GM04503 (cell line): ENCODE data around the gene FCRL1.

Experiments
- DNase-seq: peaks from one replicate; pipeline ENCODE4 v3.0.0-alpha.2; 2012; ENCODE audit warnings: low read depth

Gene FCRL1

DNA sequence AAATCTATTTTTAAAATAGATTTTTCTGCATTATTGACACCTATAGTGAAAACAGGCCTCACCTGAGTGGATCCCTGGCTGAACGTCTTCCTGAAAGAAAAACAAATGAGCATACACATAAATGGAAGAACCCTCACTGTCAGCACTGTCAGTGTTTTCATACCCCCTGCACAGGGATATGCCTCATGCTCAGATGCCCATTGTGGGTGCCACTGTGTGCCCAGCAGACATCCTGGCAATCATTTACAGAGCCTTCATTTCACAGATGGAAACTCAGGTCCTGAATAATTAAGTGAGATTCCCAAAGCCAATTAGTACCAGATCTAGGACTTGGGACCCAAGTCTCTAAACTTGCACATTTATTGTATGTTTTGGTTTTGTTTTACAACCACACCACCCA is 19.9 kb downstream of the FCRL1 start:
- no peak for DNase-seq

- no peak for DNase-seq
These were observed 21.7 kb downstream of the FCRL1 start for GRCh38 chr1:157798211-157798610.

- no peak for DNase-seq
These were observed 34.7 kb downstream of the FCRL1 start for GRCh38 chr1:157785248-157785647.

DNA sequence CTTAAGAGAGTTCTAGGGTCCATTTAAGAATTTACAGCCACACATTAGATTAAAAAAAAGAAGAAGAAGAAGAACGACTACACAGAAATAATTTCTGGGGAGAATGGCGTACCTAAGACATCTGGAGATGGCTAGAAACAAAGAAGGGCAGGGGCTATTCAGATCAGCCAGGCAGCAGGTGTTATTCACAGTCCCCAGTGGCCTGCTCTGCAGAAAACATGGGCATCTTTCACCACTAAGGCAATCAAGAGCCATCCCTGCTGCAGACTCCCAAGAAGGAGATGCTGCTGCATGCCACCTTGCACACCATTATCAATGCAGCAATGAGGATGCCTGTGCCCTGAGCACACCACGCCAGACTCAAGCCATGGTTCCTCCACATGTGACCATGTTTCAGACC is 35.1 kb downstream of the FCRL1 start:
- DNase-seq: no peak

DNA sequence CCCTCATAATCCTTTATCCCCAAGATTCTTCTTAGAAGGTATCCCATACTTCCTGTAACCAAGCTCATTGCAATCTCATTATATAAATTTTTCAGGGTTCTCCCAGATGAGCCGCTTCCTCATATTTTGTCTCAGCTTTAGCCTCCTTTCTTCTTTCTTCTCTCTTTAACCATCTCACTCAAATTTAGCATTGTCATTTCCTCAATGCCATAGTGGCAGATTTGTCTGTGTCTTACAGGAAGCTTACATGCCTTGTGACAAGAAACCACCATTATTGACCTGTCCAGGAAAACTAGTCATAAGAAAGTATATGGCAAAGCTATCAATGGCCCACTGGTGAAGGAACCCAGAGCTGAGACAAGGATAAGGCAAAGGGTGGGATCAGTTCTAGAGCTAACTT is 37.0 kb downstream of the FCRL1 start:
- DNase-seq: no peak

DNA sequence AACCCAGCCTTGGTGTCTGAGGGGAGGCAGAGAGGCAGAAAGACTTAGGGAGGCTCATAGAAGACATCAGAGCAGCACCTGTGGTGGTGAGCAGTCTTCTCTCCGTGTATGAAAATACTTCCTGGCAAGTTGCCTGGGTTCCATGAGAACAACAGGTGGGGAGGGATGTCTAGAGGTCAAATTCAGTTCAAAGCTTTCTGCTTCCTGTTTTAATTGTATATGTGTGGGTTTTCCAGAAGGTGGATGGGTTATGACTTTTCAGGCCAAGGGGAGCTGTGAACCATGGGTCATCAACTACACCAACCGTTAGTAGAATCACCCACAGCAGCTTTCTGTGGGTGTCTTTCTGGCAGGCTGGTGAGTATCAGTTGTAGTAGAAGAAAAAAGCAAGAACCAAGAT is 38.9 kb downstream of the FCRL1 start:
- DNase-seq: no peak

- DNase-seq: no peak
These were observed 42.9 kb downstream of the FCRL1 start, which contains the start of gene FCRL2 for GRCh38 chr1:157776971-157777391. TSS of gene FCRL2 (minus strand) at chr1:157777132. CDS start at chr1:157777073, 59 bp downstream.

DNA sequence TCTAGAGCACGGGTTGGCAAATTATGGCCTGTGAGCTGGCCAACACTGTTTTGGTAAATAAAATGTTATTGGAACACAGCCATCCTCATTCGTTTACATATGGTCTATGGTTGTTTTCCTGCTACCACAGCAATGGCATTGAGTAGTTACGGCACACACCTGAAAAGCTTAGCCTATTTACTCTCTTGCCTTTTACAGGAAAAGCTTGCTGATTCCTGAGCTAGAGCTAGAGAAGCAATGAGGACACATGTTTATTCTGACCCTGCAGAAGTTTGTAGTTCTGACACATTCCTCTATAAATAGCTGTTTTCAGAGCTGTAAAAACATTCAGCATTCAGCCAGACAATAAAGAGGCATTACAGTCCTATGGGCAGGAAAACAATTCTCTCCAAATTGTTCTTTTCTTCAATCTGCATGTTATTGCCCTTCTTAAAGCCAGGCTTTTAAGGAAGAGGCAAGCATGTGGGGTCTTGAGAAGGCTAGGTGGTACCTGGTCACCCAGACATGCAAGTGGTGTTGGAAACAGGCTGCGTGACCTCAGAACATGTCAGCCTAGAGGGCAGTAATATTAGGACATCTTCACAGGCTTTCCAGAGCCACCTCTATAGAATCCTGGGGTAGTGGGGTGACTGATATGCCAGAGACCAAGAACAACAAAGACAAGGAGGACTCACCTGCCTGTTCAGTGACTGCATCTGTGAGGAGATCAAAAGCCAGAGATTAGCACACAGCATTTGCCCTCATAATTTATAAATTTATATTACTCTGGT is 44.6 kb downstream of the FCRL1 start:
- no peak for DNase-seq

DNA sequence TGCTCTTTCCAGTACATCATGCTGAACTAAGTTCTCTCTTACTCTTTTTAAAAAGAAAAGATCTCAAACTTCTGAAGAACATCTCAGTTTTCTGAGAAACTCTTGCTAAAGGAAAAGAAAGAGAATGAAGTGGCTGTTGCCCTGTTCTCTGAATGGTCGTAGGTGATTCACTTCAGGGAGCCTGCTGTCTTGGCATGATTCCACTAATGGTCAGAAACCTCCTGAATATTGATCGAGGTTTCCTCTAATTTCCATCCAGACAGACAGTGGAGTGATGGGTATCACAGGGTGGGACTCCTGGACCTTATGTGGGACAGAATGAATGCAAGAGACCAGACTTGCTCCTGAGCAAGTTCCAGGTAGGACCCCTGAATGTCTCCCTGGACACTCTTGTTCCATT is 45.5 kb downstream of the FCRL1 start:
- DNase-seq: no peak

DNA sequence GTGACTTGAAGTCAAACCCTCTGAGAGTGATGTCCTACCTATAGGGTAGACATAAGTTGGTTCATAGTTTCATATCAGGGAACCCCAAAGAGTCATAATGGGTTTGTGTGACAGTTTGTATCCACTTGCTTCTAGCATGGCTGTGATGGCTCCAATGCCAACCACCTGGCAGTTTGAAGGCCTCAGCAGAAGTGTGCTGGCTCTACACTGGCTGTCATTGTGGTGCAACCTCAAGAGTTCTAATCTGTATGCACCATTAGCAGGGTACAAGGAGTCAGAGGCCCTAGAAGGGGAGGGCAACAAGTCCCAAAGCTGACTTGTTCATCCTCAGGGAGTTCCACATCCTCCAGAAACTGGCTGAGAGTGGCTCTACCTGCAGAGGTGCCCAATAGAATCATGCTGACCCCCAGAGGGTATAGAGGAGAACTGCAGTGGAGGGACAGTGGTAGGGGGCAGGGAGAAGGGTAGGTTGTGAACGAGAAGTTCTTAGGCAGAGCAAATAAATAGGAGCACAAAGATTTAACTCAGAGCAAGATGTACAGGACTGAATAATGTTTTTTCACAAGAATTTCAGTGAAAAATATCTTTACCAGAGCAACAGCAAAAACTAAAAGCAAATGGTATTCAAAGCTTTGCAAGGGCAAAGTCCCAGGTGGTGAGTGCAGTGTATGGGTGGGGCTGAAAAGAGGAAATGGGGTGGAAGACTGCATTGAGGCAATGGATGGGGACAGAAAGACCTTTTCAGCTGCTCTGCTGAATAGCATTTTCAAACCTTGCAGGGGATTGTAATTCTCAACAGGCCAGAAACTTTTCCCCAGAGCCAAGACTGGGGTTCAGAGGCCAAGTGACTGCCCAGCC is 46.2 kb downstream of the FCRL1 start:
- no peak for DNase-seq

DNA sequence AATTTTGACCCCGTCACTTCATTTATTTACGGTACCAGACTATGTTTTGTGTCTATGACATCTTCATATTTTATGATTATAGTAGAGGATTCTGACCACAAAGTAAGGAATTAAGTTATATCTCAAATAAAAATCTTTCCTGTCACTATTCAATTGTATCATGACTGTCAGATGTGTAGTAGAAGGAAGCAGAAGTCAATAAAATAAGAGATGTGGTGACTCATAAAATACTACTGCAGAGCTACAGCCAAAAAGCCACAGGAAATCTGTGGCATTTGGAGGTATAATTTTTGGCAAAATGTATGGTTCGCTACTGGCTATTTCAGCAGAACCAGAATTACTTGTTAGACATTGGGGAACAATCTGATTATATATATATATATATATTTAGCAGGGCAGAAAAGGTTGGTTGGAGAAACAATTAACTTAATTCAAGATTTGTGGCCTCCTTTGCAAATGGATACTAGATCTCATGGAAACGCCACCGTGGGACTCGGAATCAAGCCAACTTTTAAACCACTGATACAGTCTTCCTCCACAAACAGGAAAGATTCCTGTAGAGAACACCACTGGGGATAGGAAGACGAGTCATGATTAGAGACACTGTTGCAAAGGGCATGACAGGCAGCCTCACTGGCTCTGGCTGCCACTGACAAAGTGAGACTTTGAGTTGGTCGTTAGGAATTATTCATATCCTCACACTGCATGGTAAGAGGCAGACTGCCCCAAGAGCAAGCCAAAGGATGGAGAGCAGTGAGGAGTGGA is 48.1 kb downstream of the FCRL1 start:
- no peak for DNase-seq

- no peak for DNase-seq
These were observed 49.4 kb downstream of the FCRL1 start for GRCh38 chr1:157770442-157771043.

DNA sequence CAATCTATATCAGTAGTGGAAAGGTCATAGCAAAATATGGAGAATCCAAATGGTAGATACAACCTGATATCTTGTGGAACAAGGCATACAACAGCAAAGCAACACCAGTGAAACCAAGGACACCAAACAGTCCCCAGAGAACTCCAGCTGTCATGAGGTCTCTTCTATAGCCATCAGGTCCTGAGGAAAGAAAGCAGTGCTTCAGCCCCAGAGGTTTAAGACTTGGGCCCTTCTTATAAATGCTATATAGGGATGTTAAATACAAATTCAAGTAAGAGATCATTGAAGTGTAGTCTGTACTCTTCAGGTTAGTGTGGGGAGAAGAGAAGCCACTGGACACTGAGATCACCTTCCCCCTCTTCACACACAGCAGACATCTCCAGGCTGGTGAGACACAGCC is 53.1 kb downstream of the FCRL1 start:
- DNase-seq: no peak

GRCh38 chr1:157758018-157758417 is 61.9 kb downstream of the FCRL1 start:
- DNase-seq: no peak

DNA sequence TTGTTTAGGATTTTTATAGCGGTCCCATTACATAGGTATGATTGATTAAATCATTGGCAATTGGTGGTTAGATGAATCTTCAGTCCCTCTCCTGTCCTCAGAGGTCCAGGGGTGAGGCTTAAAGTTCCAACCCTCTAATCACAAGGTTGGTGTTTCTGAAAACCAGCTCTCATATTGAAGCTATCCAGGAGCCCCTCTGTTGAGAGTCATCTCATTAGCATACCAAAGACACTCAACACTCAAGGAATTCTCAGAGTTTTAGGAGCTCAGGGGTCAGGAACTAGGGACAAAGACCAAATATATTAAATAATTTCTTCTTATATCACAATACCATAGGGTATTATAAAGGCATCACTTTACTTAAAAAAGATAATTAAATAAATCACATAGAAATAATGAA is 66.3 kb downstream of the FCRL1 start:
- DNase-seq: no peak

DNA sequence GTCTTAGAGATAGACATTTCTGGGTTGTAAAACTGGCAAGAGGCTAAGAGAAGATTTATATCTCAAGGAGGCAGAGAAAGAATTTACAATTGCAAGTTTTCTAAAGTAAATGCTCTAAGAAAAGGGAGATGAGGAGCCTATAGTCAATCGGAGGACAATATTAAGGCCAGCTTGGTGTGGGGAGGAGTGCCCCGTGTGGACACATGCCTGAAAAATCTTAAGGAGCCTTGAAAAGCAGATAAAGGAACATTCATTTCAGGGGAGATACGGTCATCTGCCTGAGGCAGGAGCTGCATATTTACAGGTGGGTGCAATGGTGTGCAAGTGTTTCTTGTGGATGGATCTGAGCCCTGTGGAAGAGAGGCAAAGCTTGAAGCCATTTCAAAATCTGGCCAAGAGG is 68.6 kb downstream of the FCRL1 start:
- DNase-seq: no peak

GRCh38 chr1:157748262-157748817 is 71.6 kb downstream of the FCRL1 start:
- DNase-seq: no peak
